HG03457 (cell line): ENCODE data around the gene IL36A.

Source experiments
- ATAC-seq: cut with Tn5 transposase; IDR thresholded peaks from one replicate; pipeline ENCODE4 v1.9.1; 2021; ENCODE audit warnings: moderate number of reproducible peaks; ENCODE audit not compliant: unreplicated experiment

IL36A gene, protein sequence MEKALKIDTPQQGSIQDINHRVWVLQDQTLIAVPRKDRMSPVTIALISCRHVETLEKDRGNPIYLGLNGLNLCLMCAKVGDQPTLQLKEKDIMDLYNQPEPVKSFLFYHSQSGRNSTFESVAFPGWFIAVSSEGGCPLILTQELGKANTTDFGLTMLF

DNA sequence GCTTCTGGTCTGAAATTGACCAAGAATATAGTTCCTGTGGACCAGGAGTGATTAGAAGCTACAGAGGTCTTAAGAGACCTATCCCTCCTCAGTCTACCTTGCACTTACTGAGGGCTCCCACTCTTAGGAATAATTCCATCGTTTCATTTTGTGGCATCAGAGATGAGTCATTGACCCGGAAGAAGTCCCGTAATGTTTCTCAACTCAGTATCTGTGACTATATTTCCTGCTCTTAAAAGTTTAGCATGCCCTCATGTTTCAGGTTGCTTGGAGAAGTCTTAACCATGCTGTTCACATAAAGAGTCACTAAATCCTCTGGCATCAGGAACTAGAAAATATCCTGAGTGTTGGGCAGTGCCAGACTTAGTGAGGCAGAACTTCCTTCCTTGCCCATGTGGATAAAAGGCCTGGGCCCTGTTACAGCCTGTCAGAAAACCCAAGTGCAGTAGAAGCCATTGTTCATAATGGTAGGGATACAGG is at the start of gene IL36A:
TSS of gene IL36A (plus strand) at position 430 of the 480 bp plus-strand sequence. CDS start 413 bp downstream, outside the sequence.
- ATAC-seq, result no peak

- no peak for ATAC-seq
These were observed 47.7 kb upstream of the IL36A start for GRCh38 chr2:112957511-112957910.

DNA sequence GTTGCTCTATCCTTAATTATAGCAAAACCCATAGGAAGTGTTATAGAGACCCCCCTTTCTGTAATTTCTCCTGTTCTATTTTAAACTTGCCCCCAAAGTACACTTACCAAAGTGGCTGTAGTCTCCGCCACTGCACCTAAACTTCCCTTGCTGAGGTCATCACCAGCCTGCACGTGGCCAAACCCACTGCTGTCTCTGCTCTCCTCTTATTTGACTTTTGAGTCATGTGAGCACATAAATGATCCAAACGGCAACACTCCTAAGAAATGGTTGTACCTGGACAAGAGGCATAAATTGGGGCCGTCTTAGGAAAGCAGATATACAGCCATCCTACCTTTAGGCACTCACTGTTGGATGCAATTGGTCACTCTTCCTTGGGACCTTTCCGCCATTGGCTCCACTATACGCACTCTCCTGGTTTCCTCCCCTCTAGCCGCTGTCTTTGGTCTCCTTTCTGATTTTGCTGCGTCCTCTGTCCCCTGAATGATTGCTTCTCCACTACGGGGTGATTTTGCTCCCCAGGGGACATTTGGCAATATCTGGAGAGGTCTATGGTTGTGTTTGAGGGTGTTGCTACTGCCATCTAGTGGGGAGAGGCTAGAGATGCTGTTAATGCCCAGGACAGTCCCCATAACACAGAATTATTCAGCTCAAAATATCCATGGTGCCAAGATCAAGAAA is 46.7 kb upstream of the IL36A start:
- ATAC-seq, result no peak

DNA sequence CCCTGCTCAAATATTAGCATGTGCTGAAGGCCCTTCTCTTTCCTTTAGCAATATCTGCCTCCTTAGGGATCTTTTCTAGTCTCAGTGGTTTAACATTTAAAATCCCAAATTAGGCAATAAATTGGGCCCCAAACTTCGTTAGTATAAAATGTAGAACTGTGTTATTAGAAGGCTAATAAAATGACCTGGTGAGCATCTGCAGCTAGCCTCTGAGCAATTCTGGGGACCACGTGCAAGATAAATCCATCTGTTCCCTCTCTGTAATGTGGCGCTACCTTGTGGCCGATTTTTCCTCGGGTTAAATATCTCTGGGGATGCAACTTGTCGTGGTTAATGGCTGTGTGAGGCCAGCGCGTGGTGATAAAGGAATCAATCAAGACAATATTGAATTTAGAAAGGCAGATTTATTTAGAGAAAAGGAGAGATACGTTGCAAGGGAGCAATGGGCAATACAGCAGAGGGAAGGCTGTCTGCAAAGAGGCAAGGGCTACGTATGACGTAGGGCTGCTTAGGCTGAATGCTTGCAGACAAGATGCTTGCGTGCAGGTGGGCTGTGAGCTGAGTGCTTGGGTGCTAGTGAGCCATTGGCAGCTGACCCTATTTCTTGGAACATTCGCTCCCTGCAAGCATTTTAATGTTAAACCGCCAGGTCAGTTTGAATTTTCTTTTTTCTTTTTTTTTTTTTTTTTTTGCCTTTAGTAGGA is 46.0 kb upstream of the IL36A start:
- ATAC-seq, result no peak

- ATAC-seq, result no peak
These were observed 44.9 kb upstream of the IL36A start for GRCh38 chr2:112960230-112960825.

GRCh38 chr2:112962308-112963175 is 42.7 kb upstream of the IL36A start:
- no peak for ATAC-seq

GRCh38 chr2:112967023-112967422 is 38.2 kb upstream of the IL36A start:
- ATAC-seq, result no peak

GRCh38 chr2:112972423-112973086 is 32.7 kb upstream of the IL36A start:
- ATAC-seq, result no peak

DNA sequence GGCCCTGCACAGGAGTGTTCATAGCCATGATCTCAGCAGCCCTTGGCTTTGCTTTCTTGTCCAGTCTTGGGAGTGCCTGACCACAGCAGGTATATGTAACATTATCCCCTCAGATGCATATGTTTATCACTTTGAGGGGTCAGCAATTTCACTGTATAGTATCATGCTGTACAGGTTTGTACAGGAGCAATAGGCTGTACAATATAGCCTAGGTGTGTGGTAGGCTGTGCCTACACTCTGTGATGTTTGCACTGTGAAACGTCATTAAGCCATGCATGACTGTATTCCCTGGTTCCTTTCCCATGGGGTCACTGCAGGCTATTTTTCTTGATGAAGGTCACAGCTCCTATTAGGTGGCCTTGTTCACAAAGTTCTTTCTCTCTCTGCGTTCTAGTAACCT is 32.1 kb upstream of the IL36A start:
- ATAC-seq, result no peak

DNA sequence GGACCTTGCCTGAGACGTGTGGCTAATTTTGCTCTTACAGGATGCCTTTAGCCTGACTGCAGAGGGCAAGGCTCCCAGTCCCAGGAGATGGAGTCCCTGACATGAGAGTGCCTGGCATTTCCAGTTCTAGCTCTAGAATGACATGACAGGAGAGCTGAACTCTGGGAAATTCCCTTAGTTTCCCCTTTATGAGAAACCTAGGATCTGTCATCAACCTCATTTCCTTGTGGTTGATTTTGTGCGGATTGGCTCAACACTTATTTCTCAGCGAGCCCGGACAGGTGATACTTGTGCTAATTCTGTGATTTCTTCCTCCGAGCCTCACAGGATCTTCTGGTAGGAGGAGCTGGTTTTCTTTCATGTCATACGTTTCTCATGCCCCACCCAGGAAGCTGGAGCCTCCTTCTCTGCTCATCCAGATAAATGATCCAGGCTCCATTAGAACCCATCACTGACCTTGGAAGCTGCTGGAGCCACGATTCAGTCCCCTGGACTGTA is 27.7 kb upstream of the IL36A start, which contains the start of gene IL36G:
TSS of gene IL36G (plus strand) at position 448 of the 498 bp plus-strand sequence. CDS start 633 bp downstream, outside the sequence.
- ATAC-seq, result no peak

GRCh38 chr2:112979731-112980130 is 25.5 kb upstream of the IL36A start:
- ATAC-seq, result no peak

GRCh38 chr2:112980537-112980936 is 24.7 kb upstream of the IL36A start:
- no peak for ATAC-seq

- no peak for ATAC-seq
These were observed 20.2 kb upstream of the IL36A start for GRCh38 chr2:112985090-112985489.

DNA sequence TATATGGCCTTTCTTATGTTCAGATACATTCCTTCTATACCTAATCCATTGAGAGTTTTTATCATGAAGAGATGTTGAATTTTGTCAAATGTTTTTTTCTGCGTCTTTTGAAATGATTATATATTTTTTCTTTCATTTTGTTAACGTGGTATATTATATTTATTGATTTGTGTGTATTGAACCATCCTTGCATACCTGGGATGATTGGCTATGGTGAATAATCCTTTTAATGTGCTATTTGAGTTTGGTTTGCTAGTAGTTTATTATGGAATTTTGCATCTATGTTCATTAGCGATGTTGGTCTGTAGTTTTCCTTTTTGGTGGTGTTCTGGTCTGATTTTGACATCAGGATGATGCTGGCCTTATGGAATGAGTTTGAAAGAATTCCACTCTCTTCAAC is 15.6 kb upstream of the IL36A start:
- no peak for ATAC-seq

DNA sequence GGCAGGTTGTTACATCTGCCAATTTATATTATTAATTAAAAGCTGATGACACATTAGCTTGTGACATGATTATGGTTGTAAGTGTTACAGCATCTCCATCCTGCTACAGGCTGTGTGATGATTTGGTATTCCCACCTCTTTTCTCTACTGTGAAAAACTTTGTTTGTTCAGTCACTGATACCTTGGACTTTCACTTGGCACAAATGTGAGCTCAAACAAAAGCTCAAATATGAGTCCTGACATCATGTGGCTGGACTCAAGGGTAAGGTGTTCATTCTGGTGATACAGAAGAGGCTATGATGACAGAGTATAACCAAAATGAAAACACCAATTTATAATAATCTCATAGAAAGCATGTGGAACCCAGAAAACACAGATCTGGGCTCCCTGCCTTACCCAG is 11.4 kb upstream of the IL36A start:
- ATAC-seq, result no peak

DNA sequence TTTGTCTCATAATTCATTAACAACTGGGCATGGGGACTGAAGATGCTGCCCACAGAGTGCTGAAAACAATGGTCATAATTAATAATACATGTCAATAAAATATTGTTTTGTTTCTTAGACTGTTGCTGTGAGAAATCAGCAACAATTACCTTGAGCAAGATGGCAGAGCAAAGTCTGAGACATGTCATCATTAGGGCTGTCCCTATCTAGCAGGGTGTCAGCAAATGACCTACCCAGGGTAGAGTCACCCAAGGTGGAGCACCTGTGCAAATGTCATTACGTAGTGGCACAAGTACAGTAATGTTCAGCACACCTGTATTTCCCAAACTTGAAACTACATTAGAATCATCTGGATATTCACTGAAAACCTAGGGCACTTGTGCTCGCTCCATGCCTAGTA is 10.6 kb upstream of the IL36A start:
- no peak for ATAC-seq

- no peak for ATAC-seq
These were observed 9.8 kb upstream of the IL36A start for GRCh38 chr2:112995346-112995920.

GRCh38 chr2:112996635-112997034 is 8.6 kb upstream of the IL36A start:
- ATAC-seq, result no peak

DNA sequence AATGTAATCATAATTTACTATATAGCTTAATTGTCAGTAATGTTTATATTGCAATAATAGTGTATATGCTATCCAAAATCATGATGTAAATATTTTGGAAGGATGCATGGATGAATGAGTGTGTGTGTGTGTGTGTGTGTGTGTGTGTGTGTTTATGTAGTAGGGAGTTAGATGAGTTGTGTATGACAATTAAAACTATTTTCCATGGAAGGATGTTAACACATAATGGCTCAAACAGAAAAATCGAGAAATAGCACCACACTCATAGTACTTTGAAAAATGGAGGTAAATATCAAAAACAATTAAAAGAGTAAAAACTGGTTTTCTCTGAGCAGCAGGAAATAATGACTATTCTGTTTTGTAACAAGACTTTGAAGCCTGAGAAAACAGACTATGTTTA is 8.1 kb upstream of the IL36A start:
- no peak for ATAC-seq

DNA sequence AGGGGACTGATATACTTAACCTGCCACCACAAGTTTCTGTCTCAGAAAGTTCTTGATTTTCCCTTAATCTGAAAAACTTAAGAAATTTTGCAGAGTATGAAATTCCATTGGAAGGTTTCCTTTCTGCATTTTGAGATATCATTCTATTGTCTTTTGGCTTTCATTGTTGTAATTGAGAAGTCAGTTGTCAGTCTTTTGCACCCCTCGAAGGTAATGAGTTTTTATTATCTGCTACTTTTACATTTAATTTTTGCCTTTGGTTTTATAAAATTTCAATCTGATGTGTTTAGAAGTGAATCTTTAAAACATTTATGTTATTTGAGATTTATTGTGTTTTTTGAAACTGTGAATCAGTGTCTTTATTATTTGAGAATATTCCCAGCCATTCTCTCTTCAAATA is 4.8 kb upstream of the IL36A start:
- no peak for ATAC-seq
